ENCODE measurements around the gene DDX42.

DNA sequence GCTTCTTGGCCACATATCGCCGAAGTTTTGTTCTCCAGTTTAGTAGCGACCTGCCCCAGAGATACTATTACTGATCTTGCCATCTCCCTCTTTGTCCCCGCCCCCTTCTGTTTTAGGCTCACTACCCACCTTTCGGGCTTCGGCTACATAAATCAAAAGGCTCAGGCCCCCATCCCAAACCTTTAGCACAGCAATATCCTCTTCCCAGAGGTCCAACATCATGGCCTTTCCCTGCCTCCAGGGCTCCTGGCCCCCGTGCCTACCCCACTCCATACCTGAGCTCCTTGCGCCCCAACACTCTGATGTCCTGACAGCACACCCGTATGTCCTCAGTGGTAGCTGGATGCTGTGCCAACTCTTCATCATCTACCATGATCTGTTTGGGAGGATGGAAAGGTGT lies 50.4 kb downstream of the DDX42 start:
- TF ChIP-seq, protein P1, sequence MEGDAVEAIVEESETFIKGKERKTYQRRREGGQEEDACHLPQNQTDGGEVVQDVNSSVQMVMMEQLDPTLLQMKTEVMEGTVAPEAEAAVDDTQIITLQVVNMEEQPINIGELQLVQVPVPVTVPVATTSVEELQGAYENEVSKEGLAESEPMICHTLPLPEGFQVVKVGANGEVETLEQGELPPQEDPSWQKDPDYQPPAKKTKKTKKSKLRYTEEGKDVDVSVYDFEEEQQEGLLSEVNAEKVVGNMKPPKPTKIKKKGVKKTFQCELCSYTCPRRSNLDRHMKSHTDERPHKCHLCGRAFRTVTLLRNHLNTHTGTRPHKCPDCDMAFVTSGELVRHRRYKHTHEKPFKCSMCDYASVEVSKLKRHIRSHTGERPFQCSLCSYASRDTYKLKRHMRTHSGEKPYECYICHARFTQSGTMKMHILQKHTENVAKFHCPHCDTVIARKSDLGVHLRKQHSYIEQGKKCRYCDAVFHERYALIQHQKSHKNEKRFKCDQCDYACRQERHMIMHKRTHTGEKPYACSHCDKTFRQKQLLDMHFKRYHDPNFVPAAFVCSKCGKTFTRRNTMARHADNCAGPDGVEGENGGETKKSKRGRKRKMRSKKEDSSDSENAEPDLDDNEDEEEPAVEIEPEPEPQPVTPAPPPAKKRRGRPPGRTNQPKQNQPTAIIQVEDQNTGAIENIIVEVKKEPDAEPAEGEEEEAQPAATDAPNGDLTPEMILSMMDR (IDR thresholded peaks at IDR 0.05), result no peak
- no peak for TF ChIP-seq EZH2 (IDR thresholded peaks at IDR 0.05; ENCODE audit: borderline replicate concordance, insufficient read depth, low read depth, low read length, poor library complexity, severe bottlenecking)
